PC-3 (cell line): Measurements from ENCODE around the gene PAH. TPM values are rescaled to one million over a fixed set of nuclear protein-coding genes. Genes with fewer than 3 reads are reported as not detected.

Experiments
- ATAC-seq: fragments of 200-7000 bp; cut with Tn5 transposase; 2 replicates; pipeline ENCODE4 v1.9.1; 2020; ENCODE audit warnings: mild to moderate bottlenecking, moderate library complexity
- BruUV-seq: library from RNA; stranded (reverse); fragments of 400-500 nt; replicated peaks from 2 replicates; lab custom pipeline; 2021; lab: Mats Ljungman, UMichigan
- CTCF ChIA-PET: fragments of 300-600 bp; sonication (Branson Sonifier 250); formaldehyde crosslinking; loops from one replicate; lab custom pipeline; 2022; ENCODE audit warnings: antibody characterized with exemption; lab: Charles Lee
- POLR2A ChIA-PET: fragments of 300-600 bp; sonication (Branson Sonifier 250); formaldehyde crosslinking; loops from one replicate; lab custom pipeline; 2022; ENCODE audit warnings: antibody characterized with exemption; ENCODE audit not compliant: unreplicated experiment; lab: Charles Lee
- DNase-seq: peaks from one replicate; pipeline ENCODE4 v3.0.0-alpha.2; 2015
- H2AFZ ChIP-seq: fragments of 300-600 bp; sonication (generic); 2 replicates; pipeline ENCODE4 v1.6.0; 2016; ENCODE audit warnings: antibody characterized with exemption, low read length
- H3F3A ChIP-seq: fragments of 300-600 bp; sonication (generic); one replicate; pipeline ENCODE4 v1.6.0; 2017; ENCODE audit warnings: antibody characterized with exemption, low read length, control low read depth, mild to moderate bottlenecking; ENCODE audit not compliant: unreplicated experiment
- H3K27ac ChIP-seq: fragments of 300-600 bp; sonication (generic); 2 replicates; pipeline ENCODE4 v1.5.1; 2016; ENCODE audit warnings: mild to moderate bottlenecking, low read length
- H3K27me3 ChIP-seq: fragments of 300-600 bp; sonication (generic); 2 replicates; pipeline ENCODE4 v1.6.1; 2016; ENCODE audit warnings: low read length, mixed read lengths
- H3K36me3 ChIP-seq: fragments of 300-600 bp; sonication (generic); 2 replicates; pipeline ENCODE4 v1.6.1; 2016; ENCODE audit warnings: low read depth, mixed run types, low read length, mixed read lengths
- H3K4me1 ChIP-seq: fragments of 300-600 bp; sonication (generic); 2 replicates; pipeline ENCODE4 v1.5.1; 2016; ENCODE audit warnings: low read length; ENCODE audit not compliant: insufficient read depth
- H3K4me2 ChIP-seq: fragments of 300-600 bp; sonication (generic); 2 replicates; pipeline ENCODE4 v1.6.0; 2016; ENCODE audit warnings: low read length
- H3K4me3 ChIP-seq: fragments of 300-600 bp; sonication (generic); 2 replicates; pipeline ENCODE4 v1.5.1; 2016; ENCODE audit warnings: mild to moderate bottlenecking, low read length, mixed read lengths
- H3K79me2 ChIP-seq: fragments of 300-600 bp; sonication (generic); 2 replicates; pipeline ENCODE4 v1.6.1; 2017; ENCODE audit warnings: low read length, mixed read lengths
- H3K9ac ChIP-seq: fragments of 300-600 bp; sonication (generic); 2 replicates; pipeline ENCODE4 v1.6.0; 2016; ENCODE audit warnings: mild to moderate bottlenecking, low read length
- H3K9me2 ChIP-seq: fragments of 300-600 bp; sonication (generic); replicated peaks from 2 replicates; pipeline ENCODE4 v1.6.1; 2016; ENCODE audit warnings: mixed run types, low read length, mixed read lengths
- H3K9me3 ChIP-seq: fragments of 300-600 bp; sonication (generic); 2 replicates; pipeline ENCODE4 v1.6.1; 2016; ENCODE audit warnings: low read length, mixed read lengths
- H4K20me1 ChIP-seq: fragments of 300-600 bp; sonication (generic); 2 replicates; pipeline ENCODE4 v1.6.1; 2016; ENCODE audit warnings: low read length, mixed read lengths
- EZH2 ChIP-seq: fragments of 300-600 bp; sonication (generic); IDR thresholded peaks from one replicate; pipeline ENCODE4 v1.6.1; 2017; ENCODE audit warnings: antibody characterized with exemption, mild to moderate bottlenecking, low read length; ENCODE audit not compliant: unreplicated experiment
- EZH2phosphoT487 ChIP-seq: fragments of 300-600 bp; sonication (generic); IDR thresholded peaks from 2 replicates; pipeline ENCODE4 v1.6.1; 2018; ENCODE audit warnings: mild to moderate bottlenecking, antibody characterized with exemption, low read length, borderline replicate concordance
- intact Hi-C: fragments of 100-400 bp; cut with micrococcal nuclease; formaldehyde crosslinking; loops from 2 replicates; pipeline ENCODE4 v1.9.0; 2023
- total RNA-seq: library from RNA; depleted of rRNA; stranded (reverse); fragments of >200 nt; gene quantifications from 2 replicates; pipeline ENCODE4 v1.2.3, GENCODE V29; 2014
- TF ChIP-seq, protein P1 (sequence below): fragments of 300-600 bp; sonication (generic); conservative IDR thresholded peaks from 2 replicates; pipeline ENCODE4 v1.5.1; 2017; ENCODE audit warnings: antibody characterized with exemption, low read depth, mild to moderate bottlenecking, low read length

PAH gene
- total RNA-seq, 1 experiment from 2014 or later, result not detected

GRCh38 chr12:102808412-102808811 is 108.6 kb downstream of the PAH start:
- POLR2A ChIA-PET, result no interaction called here
- CTCF ChIA-PET, result no interaction called here

GRCh38 chr12:102806592-102806991 is 110.5 kb downstream of the PAH start:
- Histone ChIP-seq H2AFZ (no peak overlapping the region), H3K4me2 (no peak overlapping the region), H3K4me1 (no peaks in the 10 kb centered on the region), H3K79me2 (no peaks in the 10 kb centered on the region), H4K20me1 (no peaks in the 10 kb centered on the region), H3K36me3 (no peaks in the 10 kb centered on the region), H3K9me2 (no peaks in the 10 kb centered on the region), H3F3A (no peaks in the 10 kb centered on the region), H3K27ac (no peak overlapping the region), H3K9me3 (0 out of 2 replicates have a peak, but pooled peaks cover 2% of the 10 kb centered on the region), H3K9ac (no peak overlapping the region), H3K27me3 (no peaks in the 10 kb centered on the region), H3K4me3 (no peak overlapping the region)
- no peak for DNase-seq
- TF ChIP-seq EZH2 (no peak), EZH2phosphoT487 (no peak)
- TF ChIP-seq, protein P1, sequence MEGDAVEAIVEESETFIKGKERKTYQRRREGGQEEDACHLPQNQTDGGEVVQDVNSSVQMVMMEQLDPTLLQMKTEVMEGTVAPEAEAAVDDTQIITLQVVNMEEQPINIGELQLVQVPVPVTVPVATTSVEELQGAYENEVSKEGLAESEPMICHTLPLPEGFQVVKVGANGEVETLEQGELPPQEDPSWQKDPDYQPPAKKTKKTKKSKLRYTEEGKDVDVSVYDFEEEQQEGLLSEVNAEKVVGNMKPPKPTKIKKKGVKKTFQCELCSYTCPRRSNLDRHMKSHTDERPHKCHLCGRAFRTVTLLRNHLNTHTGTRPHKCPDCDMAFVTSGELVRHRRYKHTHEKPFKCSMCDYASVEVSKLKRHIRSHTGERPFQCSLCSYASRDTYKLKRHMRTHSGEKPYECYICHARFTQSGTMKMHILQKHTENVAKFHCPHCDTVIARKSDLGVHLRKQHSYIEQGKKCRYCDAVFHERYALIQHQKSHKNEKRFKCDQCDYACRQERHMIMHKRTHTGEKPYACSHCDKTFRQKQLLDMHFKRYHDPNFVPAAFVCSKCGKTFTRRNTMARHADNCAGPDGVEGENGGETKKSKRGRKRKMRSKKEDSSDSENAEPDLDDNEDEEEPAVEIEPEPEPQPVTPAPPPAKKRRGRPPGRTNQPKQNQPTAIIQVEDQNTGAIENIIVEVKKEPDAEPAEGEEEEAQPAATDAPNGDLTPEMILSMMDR, result no peak
- no peak for ATAC-seq
- intact Hi-C loops, result no loop called here
- POLR2A ChIA-PET, result no interaction called here
- CTCF ChIA-PET, result no interaction called here
- no TSS peak for BruUV-seq

More at GRCh38 chr12:102808412-102808811, 108.6 kb downstream of the PAH start:
- H3K9me3 ChIP-seq, result no peaks in the 10 kb centered on the region
- H3K27me3 ChIP-seq, result peaks cover 4% of the 10 kb centered on the region
- H3F3A ChIP-seq, result no peaks in the 10 kb centered on the region
- no peaks in the 10 kb centered on the region for H3K4me1 ChIP-seq
- no TSS peak for BruUV-seq
- intact Hi-C loops, result no loop called here
- H3K9me2 ChIP-seq, result no peaks in the 10 kb centered on the region
- no peak for TF ChIP-seq EZH2
- TF ChIP-seq, protein P1, result no peak
- no peak for TF ChIP-seq EZH2phosphoT487
- H2AFZ ChIP-seq, result no peak overlapping the region
- no peak overlapping the region for H3K27ac ChIP-seq
- DNase-seq, result no peak
- no peaks in the 10 kb centered on the region for H4K20me1 ChIP-seq
- H3K4me2 ChIP-seq, result no peak overlapping the region
- ATAC-seq, result no peak
- no peaks in the 10 kb centered on the region for H3K36me3 ChIP-seq
- H3K4me3 ChIP-seq, result no peak overlapping the region
- H3K79me2 ChIP-seq, result no peaks in the 10 kb centered on the region
- H3K9ac ChIP-seq, result no peak overlapping the region

- Histone ChIP-seq H3K9me3 (0 out of 2 replicates have a peak, but pooled peaks cover 4% of the 10 kb centered on the region), H3K4me2 (no peak overlapping the region), H3K36me3 (no peaks in the 10 kb centered on the region), H4K20me1 (no peaks in the 10 kb centered on the region), H3K4me3 (no peak overlapping the region), H3K9me2 (no peaks in the 10 kb centered on the region), H3F3A (no peaks in the 10 kb centered on the region), H3K27me3 (no peaks in the 10 kb centered on the region), H3K4me1 (no peaks in the 10 kb centered on the region), H2AFZ (no peak overlapping the region), H3K27ac (no peak overlapping the region), H3K79me2 (no peaks in the 10 kb centered on the region), H3K9ac (no peak overlapping the region)
- no TSS peak for BruUV-seq
- TF ChIP-seq EZH2phosphoT487, result no peak
- TF ChIP-seq EZH2, result no peak
- TF ChIP-seq, protein P1, result no peak
- no peak for DNase-seq
- ChIA-PET POLR2A (no interaction called here), CTCF (no interaction called here)
- no peak for ATAC-seq
- intact Hi-C loops, result no loop called here
Observed at GRCh38 chr12:102806110-102806509, 110.9 kb downstream of the PAH start.
